SK-N-SH (cell line): ENCODE data around the gene GTSF1L. TPM values are rescaled to one million over a fixed set of nuclear protein-coding genes. Genes with fewer than 3 reads are reported as not detected.

Experiments used
- CTCF ChIA-PET: fragments of 300-600, 350-600 bp; formaldehyde crosslinking; extraction: SDS; loops from one replicate; lab custom pipeline; 2021; lab: Yijun Ruan, JAX
- POLR2A ChIA-PET: fragments of 350-600 bp; sonication (Branson Sonifier 250); formaldehyde crosslinking; extraction: SDS; loops from one replicate; lab custom pipeline; 2020; ENCODE audit warnings: antibody characterized with exemption, inconsistent platforms; lab: Yijun Ruan, JAX
- DNase-seq: peaks from one replicate; pipeline ENCODE4 v3.0.0; 2012
- H2AFZ ChIP-seq: fragments of 200-600 bp; sonication (generic); 2 replicates; pipeline ENCODE4 v1.8.1; 2016; ENCODE audit warnings: antibody characterized with exemption, mild to moderate bottlenecking, low read depth
- H3F3A ChIP-seq: fragments of 200-600 bp; sonication (generic); replicated peaks from 2 replicates; pipeline ENCODE3; 2016; ENCODE audit warnings: antibody characterized with exemption, mild to moderate bottlenecking; ENCODE audit not compliant: insufficient read depth
- H3K27ac ChIP-seq, 2 experiments: fragments of 200-500 bp in 1 of 2; fragments of 200-600 bp in 1 of 2; sonication (Bioruptor generic) in 1 of 2; sonication (generic), shearing (Covaris generic) in 1 of 2; 2 replicates each; pipeline versions ENCODE4 v1.5.1 to v1.6.1; 2014 to 2016; ENCODE audit warnings: low read depth in 2 of 2, inconsistent platforms in 1 of 2, low read length in 1 of 2, mild to moderate bottlenecking in 1 of 2, mixed read lengths in 1 of 2
- H3K27me3 ChIP-seq: fragments of 200-600 bp; sonication (generic), shearing (Covaris generic); 2 replicates; pipeline ENCODE4 v1.6.1; 2016; ENCODE audit warnings: mixed run types; ENCODE audit not compliant: insufficient read depth
- H3K36me3 ChIP-seq, 2 experiments: fragments of 200-500 bp in 1 of 2; fragments of 200-600 bp in 1 of 2; sonication (Bioruptor generic) in 1 of 2; sonication (generic) in 1 of 2; replicated peaks in 1 of 2; 2 replicates each; pipeline versions ENCODE3 to v1.5.1; 2014 to 2016; ENCODE audit warnings: low read length in 1 of 2, mild to moderate bottlenecking in 1 of 2; ENCODE audit not compliant: insufficient read depth in 2 of 2, control insufficient read depth in 1 of 2
- H3K4me1 ChIP-seq, 2 experiments: fragments of 200-500 bp in 1 of 2; fragments of 200-600 bp in 1 of 2; sonication (Bioruptor generic) in 1 of 2; sonication (generic), shearing (Covaris generic) in 1 of 2; 2 replicates each; pipeline versions ENCODE4 v1.5.1 to v1.6.1; 2014 to 2016; ENCODE audit warnings: low read depth in 1 of 2, low read length in 1 of 2, mixed run types in 1 of 2; ENCODE audit not compliant: insufficient read depth in 2 of 2, control insufficient read depth in 1 of 2
- H3K4me2 ChIP-seq: fragments of 200-600 bp; sonication (generic), shearing (Covaris generic); 2 replicates; pipeline ENCODE4 v1.6.1; 2017; ENCODE audit warnings: mixed run types
- H3K4me3 ChIP-seq, 2 experiments: fragments of 200-500 bp in 1 of 2; fragments of 200-600 bp in 1 of 2; sonication (Bioruptor generic) in 1 of 2; sonication (generic), shearing (Covaris generic) in 1 of 2; 2 replicates each; pipeline versions ENCODE4 v1.5.1 to v1.8.1; 2014 to 2016; ENCODE audit warnings: low read depth in 2 of 2, inconsistent platforms in 1 of 2, low read length in 1 of 2, mild to moderate bottlenecking in 1 of 2, mixed read lengths in 1 of 2, moderate library complexity in 1 of 2
- H3K79me2 ChIP-seq: fragments of 200-600 bp; sonication (generic); 2 replicates; pipeline ENCODE4 v1.8.1; 2017; ENCODE audit warnings: mild to moderate bottlenecking; ENCODE audit not compliant: insufficient read depth
- H3K9ac ChIP-seq: fragments of 200-600 bp; sonication (generic); 2 replicates; pipeline ENCODE4 v1.6.1; 2017; ENCODE audit warnings: mixed run types
- H3K9me2 ChIP-seq: fragments of 200-600 bp; sonication (generic); 2 replicates; pipeline ENCODE4 v1.6.1; 2017; ENCODE audit warnings: mixed run types
- H3K9me3 ChIP-seq: fragments of 200-600 bp; sonication (generic); 2 replicates; pipeline ENCODE4 v1.6.1; 2017; ENCODE audit warnings: mixed run types, mild to moderate bottlenecking, moderate library complexity
- H4K20me1 ChIP-seq: fragments of 200-600 bp; sonication (generic); 2 replicates; pipeline ENCODE4 v1.6.1; 2017; ENCODE audit warnings: mild to moderate bottlenecking, mixed run types; ENCODE audit not compliant: insufficient read depth
- ELF1 ChIP-seq: IDR thresholded peaks from 2 replicates; pipeline ENCODE4 v1.4.0; 2012
- EP300 ChIP-seq, 2 experiments: IDR thresholded peaks; 2 replicates each; pipeline versions ENCODE4 v1.4.0 to v1.6.1; 2012; ENCODE audit warnings: borderline replicate concordance in 1 of 2, low read depth in 1 of 2, low read length in 1 of 2
- FOSL2 ChIP-seq: IDR thresholded peaks from 2 replicates; pipeline ENCODE4 v1.4.0; 2012; ENCODE audit warnings: low read depth, mild to moderate bottlenecking, moderate library complexity, borderline replicate concordance
- FOXJ3 ChIP-seq: sonication (generic); formaldehyde crosslinking; IDR thresholded peaks from 2 replicates; pipeline ENCODE4 v1.5.1; 2020; ENCODE audit warnings: mild to moderate bottlenecking, missing genetic modification reagents
- FOXM1 ChIP-seq: IDR thresholded peaks from 2 replicates; pipeline ENCODE4 v1.4.0; 2012; ENCODE audit warnings: low read depth, mild to moderate bottlenecking
- MEF2A ChIP-seq: IDR thresholded peaks from 2 replicates; pipeline ENCODE4 v1.4.0; 2012; ENCODE audit warnings: low read depth, borderline replicate concordance
- NFIC ChIP-seq: IDR thresholded peaks from 2 replicates; pipeline ENCODE4 v1.4.0; 2012; ENCODE audit warnings: borderline replicate concordance
- SMC3 ChIP-seq: IDR thresholded peaks from 2 replicates; pipeline ENCODE4 v1.6.1; 2012; ENCODE audit warnings: low read depth, low read length, improper control_type of control experiment
- TAF1 ChIP-seq: IDR thresholded peaks from 2 replicates; pipeline ENCODE4 v1.6.1; 2012; ENCODE audit warnings: low read depth, mild to moderate bottlenecking, low read length, moderate library complexity, borderline replicate concordance
- TCF12 ChIP-seq: IDR thresholded peaks from 2 replicates; pipeline ENCODE4 v1.4.0; 2012
- TEAD4 ChIP-seq: IDR thresholded peaks from 2 replicates; pipeline ENCODE4 v1.4.0; 2012; ENCODE audit warnings: mild to moderate bottlenecking, borderline replicate concordance; ENCODE audit not compliant: insufficient read depth
- WGBS: methylation state at CpG from one replicate; pipeline ENCODE4 v1.1.6; 2017; ENCODE audit warnings: low lambda C conversion rate; 5-methylcytosine and 5-hydroxymethylcytosine counted together
- polyA plus RNA-seq, 3 experiments: library from polyadenylated mRNA; depleted of rRNA; stranded (reverse); fragments of >200 nt; gene quantifications; 2 replicates each; pipeline ENCODE4 v1.2.3, GENCODE V29; 2012
- TF ChIP-seq, protein P1 (sequence below): fragments of 150-350 bp; IDR thresholded peaks from 2 replicates; pipeline ENCODE4 v1.6.1; 2016; ENCODE audit warnings: mild to moderate bottlenecking, low read depth, low read length
- TF ChIP-seq, protein P2 (sequence below): IDR thresholded peaks from 2 replicates; pipeline ENCODE4 v1.6.1; 2012; ENCODE audit warnings: mild to moderate bottlenecking, low read depth, low read length, moderate library complexity
- TF ChIP-seq, protein P3 (sequence below): IDR thresholded peaks from 2 replicates; pipeline ENCODE4 v1.4.0; 2012; ENCODE audit warnings: low read depth, borderline replicate concordance
- TF ChIP-seq, protein P4 (sequence below): IDR thresholded peaks from 2 replicates; pipeline ENCODE4 v1.4.0; 2012; ENCODE audit warnings: low read depth

The GTSF1L gene
- polyA plus RNA-seq, 1 of the 3 experiments (the other 2 are of a cell fraction): not detected

DNA sequence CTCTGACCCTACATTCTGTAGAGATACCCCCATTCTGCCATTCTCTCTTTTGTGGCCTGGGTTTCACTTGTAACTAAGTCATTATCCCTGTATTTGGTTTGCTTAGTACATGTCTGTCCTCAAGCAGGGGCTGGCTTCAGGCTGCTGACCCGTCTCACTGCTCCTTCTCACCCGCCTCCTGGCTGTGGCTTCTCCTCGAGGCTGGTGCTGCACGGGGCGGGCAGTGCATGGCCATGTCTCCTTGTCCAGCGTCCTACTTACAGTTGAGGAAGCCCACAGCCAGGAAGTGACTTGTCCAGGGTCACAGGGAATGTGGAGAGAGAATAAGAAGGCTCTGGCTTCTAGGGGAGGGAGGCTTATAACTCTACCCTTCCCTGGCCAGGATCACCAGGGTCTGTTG is 11.3 kb downstream of the GTSF1L start:
- ChIA-PET POLR2A (no interaction called here), CTCF (no interaction called here)
- Histone ChIP-seq H4K20me1 (no peaks in the 10 kb centered on the region), H3K4me3 (no peak overlapping the region), H3K27me3 (no peaks in the 10 kb centered on the region), H3K9me3 (no peaks in the 10 kb centered on the region), H3K4me2 (no peak overlapping the region), H3K9ac (no peak overlapping the region), H3K27ac (no peak overlapping the region), H2AFZ (no peak overlapping the region), H3K79me2 (no peaks in the 10 kb centered on the region), H3K4me1 (no peaks in the 10 kb centered on the region), H3F3A (no peaks in the 10 kb centered on the region), H3K36me3 (peaks cover 0 to 6% of the 10 kb centered on the region in 2 experiments), H3K9me2 (no peaks in the 10 kb centered on the region)
- WGBS: 80% methylated on average over 2 of the region's 6 CpGs
- no peak for TF ChIP-seq FOXM1
- TF ChIP-seq, protein P1, sequence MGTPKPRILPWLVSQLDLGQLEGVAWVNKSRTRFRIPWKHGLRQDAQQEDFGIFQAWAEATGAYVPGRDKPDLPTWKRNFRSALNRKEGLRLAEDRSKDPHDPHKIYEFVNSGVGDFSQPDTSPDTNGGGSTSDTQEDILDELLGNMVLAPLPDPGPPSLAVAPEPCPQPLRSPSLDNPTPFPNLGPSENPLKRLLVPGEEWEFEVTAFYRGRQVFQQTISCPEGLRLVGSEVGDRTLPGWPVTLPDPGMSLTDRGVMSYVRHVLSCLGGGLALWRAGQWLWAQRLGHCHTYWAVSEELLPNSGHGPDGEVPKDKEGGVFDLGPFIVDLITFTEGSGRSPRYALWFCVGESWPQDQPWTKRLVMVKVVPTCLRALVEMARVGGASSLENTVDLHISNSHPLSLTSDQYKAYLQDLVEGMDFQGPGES: no peak
- no peak for TF ChIP-seq FOXJ3 (CRISPR knock-in tag)
- TF ChIP-seq TAF1: no peak
- DNase-seq: no peak

DNA sequence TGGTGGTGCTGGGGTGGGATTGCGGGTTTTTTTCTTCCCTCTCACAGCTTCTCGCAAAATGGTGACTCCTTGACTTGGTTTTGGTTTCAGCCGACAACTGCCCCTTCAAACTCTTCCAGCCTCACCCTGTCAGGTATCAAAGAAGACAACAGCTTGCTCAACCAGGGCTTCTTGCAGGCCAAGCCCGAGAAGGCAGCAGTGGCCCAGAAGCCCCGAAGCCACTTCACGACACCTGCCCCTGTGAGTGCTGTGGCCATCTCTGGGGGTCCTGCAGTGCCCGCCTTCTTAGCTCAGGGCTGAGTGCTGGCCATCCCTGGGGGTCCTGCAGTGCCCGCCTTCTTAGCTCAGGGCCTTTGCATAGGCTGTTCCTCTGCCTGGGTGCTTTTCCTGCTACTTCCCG is 11.8 kb downstream of the GTSF1L start:
- no peaks in the 10 kb centered on the region for H3K9me2 ChIP-seq
- H3K9me3 ChIP-seq: no peaks in the 10 kb centered on the region
- no peak for TF ChIP-seq EP300 (IDR thresholded peaks at IDR 0.05; ENCODE audit: borderline replicate concordance in 1 of 2, low read depth in 1 of 2, low read length in 1 of 2)
- no peak for TF ChIP-seq FOSL2
- TF ChIP-seq SMC3: no peak
- no peaks in the 10 kb centered on the region for H3K4me1 ChIP-seq
- ChIA-PET POLR2A (no interaction called here), CTCF (no interaction called here)
- H3F3A ChIP-seq: no peaks in the 10 kb centered on the region
- peaks cover 0 to 8% of the 10 kb centered on the region in 2 experiments for H3K36me3 ChIP-seq
- no peak overlapping the region for H2AFZ ChIP-seq
- no peak overlapping the region for H3K4me3 ChIP-seq
- no peaks in the 10 kb centered on the region for H3K79me2 ChIP-seq
- H3K27me3 ChIP-seq: no peaks in the 10 kb centered on the region
- no peak overlapping the region for H3K9ac ChIP-seq
- no peak overlapping the region for H3K4me2 ChIP-seq
- H3K27ac ChIP-seq: no peak overlapping the region
- 91% methylated on average over 9 of the region's 9 CpGs for WGBS
- no peak for DNase-seq
- no peaks in the 10 kb centered on the region for H4K20me1 ChIP-seq

DNA sequence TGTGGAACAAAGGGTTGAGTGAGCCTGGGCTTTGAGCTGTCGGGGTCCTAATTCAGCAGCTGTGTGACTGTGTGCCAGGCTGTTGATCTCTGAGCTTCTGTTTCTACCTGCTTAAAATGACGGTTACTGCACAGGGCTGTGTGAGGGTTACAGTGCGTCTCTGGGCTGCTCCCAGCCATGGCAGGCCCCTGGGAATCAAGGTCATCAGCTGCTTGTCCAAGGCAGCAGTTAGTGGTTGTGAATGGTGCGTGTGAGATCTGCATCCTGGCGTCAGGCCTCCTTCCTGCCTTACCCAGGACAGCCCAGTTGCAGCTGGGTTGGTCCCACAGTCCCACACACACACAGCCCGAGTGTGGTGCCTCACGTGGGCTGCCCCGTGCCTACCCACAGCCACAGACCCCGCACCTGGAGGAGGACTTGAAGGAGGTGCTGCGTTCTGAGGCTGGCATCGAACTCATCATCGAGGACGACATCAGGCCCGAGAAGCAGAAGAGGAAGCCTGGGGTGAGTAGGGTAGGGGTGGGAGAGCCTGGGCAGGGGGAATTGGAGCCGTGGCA is 15.6 kb downstream of the GTSF1L start:
- no peak overlapping the region for H2AFZ ChIP-seq
- H3K4me3 ChIP-seq: no peak overlapping the region
- H3K36me3 ChIP-seq: peaks cover 0 to 10% of the 10 kb centered on the region in 2 experiments
- no peaks in the 10 kb centered on the region for H3F3A ChIP-seq
- H4K20me1 ChIP-seq: no peaks in the 10 kb centered on the region
- ChIA-PET POLR2A (interaction anchor here (0.5 kb wide), 1 partner anchor 168 kb away, joined by 3 read pairs; no protein-coding TSS in a partner anchor), CTCF (no interaction called here)
- no peaks in the 10 kb centered on the region for H3K79me2 ChIP-seq
- no peak overlapping the region for H3K9ac ChIP-seq
- no peaks in the 10 kb centered on the region for H3K9me2 ChIP-seq
- WGBS: 98% methylated on average over 11 of the region's 15 CpGs
- no peak overlapping the region for H3K4me2 ChIP-seq
- no peaks in the 10 kb centered on the region for H3K27me3 ChIP-seq
- no peak overlapping the region for H3K27ac ChIP-seq
- H3K9me3 ChIP-seq: no peaks in the 10 kb centered on the region
- H3K4me1 ChIP-seq: no peaks in the 10 kb centered on the region
- DNase-seq: no peak
- TF ChIP-seq, protein P2, sequence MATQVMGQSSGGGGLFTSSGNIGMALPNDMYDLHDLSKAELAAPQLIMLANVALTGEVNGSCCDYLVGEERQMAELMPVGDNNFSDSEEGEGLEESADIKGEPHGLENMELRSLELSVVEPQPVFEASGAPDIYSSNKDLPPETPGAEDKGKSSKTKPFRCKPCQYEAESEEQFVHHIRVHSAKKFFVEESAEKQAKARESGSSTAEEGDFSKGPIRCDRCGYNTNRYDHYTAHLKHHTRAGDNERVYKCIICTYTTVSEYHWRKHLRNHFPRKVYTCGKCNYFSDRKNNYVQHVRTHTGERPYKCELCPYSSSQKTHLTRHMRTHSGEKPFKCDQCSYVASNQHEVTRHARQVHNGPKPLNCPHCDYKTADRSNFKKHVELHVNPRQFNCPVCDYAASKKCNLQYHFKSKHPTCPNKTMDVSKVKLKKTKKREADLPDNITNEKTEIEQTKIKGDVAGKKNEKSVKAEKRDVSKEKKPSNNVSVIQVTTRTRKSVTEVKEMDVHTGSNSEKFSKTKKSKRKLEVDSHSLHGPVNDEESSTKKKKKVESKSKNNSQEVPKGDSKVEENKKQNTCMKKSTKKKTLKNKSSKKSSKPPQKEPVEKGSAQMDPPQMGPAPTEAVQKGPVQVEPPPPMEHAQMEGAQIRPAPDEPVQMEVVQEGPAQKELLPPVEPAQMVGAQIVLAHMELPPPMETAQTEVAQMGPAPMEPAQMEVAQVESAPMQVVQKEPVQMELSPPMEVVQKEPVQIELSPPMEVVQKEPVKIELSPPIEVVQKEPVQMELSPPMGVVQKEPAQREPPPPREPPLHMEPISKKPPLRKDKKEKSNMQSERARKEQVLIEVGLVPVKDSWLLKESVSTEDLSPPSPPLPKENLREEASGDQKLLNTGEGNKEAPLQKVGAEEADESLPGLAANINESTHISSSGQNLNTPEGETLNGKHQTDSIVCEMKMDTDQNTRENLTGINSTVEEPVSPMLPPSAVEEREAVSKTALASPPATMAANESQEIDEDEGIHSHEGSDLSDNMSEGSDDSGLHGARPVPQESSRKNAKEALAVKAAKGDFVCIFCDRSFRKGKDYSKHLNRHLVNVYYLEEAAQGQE: no peak
- TF ChIP-seq ELF1 (no peak), EP300 (IDR thresholded peaks at IDR 0.05; ENCODE audit: borderline replicate concordance in 1 of 2, low read depth in 1 of 2, low read length in 1 of 2) (no peak), MEF2A (no peak), TEAD4 (no peak), TCF12 (no peak), NFIC (no peak)
- TF ChIP-seq, protein P3, sequence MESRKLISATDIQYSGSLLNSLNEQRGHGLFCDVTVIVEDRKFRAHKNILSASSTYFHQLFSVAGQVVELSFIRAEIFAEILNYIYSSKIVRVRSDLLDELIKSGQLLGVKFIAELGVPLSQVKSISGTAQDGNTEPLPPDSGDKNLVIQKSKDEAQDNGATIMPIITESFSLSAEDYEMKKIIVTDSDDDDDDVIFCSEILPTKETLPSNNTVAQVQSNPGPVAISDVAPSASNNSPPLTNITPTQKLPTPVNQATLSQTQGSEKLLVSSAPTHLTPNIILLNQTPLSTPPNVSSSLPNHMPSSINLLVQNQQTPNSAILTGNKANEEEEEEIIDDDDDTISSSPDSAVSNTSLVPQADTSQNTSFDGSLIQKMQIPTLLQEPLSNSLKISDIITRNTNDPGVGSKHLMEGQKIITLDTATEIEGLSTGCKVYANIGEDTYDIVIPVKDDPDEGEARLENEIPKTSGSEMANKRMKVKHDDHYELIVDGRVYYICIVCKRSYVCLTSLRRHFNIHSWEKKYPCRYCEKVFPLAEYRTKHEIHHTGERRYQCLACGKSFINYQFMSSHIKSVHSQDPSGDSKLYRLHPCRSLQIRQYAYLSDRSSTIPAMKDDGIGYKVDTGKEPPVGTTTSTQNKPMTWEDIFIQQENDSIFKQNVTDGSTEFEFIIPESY: no peak
- TF ChIP-seq, protein P4, sequence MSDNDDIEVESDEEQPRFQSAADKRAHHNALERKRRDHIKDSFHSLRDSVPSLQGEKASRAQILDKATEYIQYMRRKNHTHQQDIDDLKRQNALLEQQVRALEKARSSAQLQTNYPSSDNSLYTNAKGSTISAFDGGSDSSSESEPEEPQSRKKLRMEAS: no peak
